ENCODE results near the gene CYP2J2. TPM values are rescaled to one million over a fixed set of nuclear protein-coding genes. Genes with fewer than 3 reads are reported as not detected.

Gene CYP2J2
- total RNA-seq, 1 donor from 2014 or later, result 0.53 TPM

- no peak for TF ChIP-seq CTCF (IDR thresholded peaks at IDR 0.05; ENCODE audit: insufficient read depth, low read length, severe bottlenecking)
- Histone ChIP-seq H3K36me3 (ENCODE audit: control insufficient read depth, insufficient read depth, low read length) (no peaks in the 10 kb centered on the region), H3K4me3 (ENCODE audit: low read depth, low read length) (no peak overlapping the region), H3K27me3 (ENCODE audit: control insufficient read depth, insufficient read depth, low read length) (no peaks in the 10 kb centered on the region)
- FAIRE-seq (peak; percentile 83), DNase-seq (ENCODE audit: low read depth) (peak; percentile 82)
Observed at GRCh38 chr1:59892841-59893811, 33.4 kb downstream of the CYP2J2 start.

GRCh38 chr1:59885160-59885832, 41.3 kb downstream of the CYP2J2 start:
- Histone ChIP-seq H3K4me3 (ENCODE audit: low read depth, low read length) (no peak overlapping the region), H3K36me3 (ENCODE audit: control insufficient read depth, insufficient read depth, low read length) (no peaks in the 10 kb centered on the region)
- DNase-seq (ENCODE audit: low read depth), result no peak

GRCh38 chr1:59880735-59881134, 45.8 kb downstream of the CYP2J2 start:
- H3K4me3 ChIP-seq (ENCODE audit: low read depth, low read length), result no peak overlapping the region
- TF ChIP-seq CTCF (IDR thresholded peaks at IDR 0.05; ENCODE audit: insufficient read depth, low read length, severe bottlenecking), result no peak
- H3K36me3 ChIP-seq (ENCODE audit: control insufficient read depth, insufficient read depth, low read length), result no peaks in the 10 kb centered on the region
- DNase-seq (ENCODE audit: low read depth) (no peak), FAIRE-seq (no peak)
- H3K27me3 ChIP-seq (ENCODE audit: control insufficient read depth, insufficient read depth, low read length), result no peaks in the 10 kb centered on the region

More at GRCh38 chr1:59885160-59885832, 41.3 kb downstream of the CYP2J2 start:
- no peak for TF ChIP-seq CTCF (IDR thresholded peaks at IDR 0.05; ENCODE audit: insufficient read depth, low read length, severe bottlenecking)
- no peak for FAIRE-seq
- no peaks in the 10 kb centered on the region for H3K27me3 ChIP-seq (ENCODE audit: control insufficient read depth, insufficient read depth, low read length)

DNA sequence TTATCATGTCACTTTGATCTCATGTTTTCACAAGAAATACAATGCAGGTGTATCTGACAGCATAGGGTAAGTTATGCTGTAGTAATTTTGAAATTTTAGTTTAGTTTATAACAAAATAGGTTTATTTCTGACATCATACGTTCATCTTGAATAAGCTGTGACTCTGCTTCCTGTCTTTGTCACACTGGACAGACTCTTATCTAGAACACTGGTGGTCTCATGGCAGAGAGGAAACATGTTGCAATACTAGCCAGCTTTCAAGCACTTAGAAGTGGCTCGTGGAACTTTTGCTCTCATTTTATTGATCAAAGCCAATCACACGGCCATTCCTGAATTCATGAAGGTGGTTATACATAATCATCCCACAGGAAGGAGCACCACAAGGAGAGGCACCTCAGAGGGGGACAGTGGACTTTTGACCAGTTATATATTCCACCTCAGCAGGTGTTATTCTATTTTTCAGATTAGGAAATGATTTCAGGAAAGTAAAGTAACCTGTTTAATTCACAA, 46.5 kb downstream of the CYP2J2 start:
- no peak for TF ChIP-seq CTCF (IDR thresholded peaks at IDR 0.05; ENCODE audit: insufficient read depth, low read length, severe bottlenecking)
- Histone ChIP-seq H3K36me3 (ENCODE audit: control insufficient read depth, insufficient read depth, low read length) (no peaks in the 10 kb centered on the region), H3K27me3 (ENCODE audit: control insufficient read depth, insufficient read depth, low read length) (no peaks in the 10 kb centered on the region), H3K4me3 (ENCODE audit: low read depth, low read length) (no peak overlapping the region)
- DNase-seq (ENCODE audit: low read depth), result no peak
- FAIRE-seq, result no peak

- H3K36me3 ChIP-seq (ENCODE audit: control insufficient read depth, insufficient read depth, low read length), result no peaks in the 10 kb centered on the region
- DNase-seq (ENCODE audit: low read depth), result peak; percentile 77
- H3K4me3 ChIP-seq (ENCODE audit: low read depth, low read length), result no peak overlapping the region
- peak; percentile 67 for TF ChIP-seq CTCF (IDR thresholded peaks at IDR 0.05; ENCODE audit: insufficient read depth, low read length, severe bottlenecking)
- H3K27me3 ChIP-seq (ENCODE audit: control insufficient read depth, insufficient read depth, low read length), result no peaks in the 10 kb centered on the region
- FAIRE-seq, result no peak
Observed at GRCh38 chr1:59879574-59879973, 47.0 kb downstream of the CYP2J2 start.

Data from bronchial epithelial cell (primary cell).